HepG2 (cell line): ENCODE results near the gene APBB3. TPM values are rescaled to one million over a fixed set of nuclear protein-coding genes. Genes with fewer than 3 reads are reported as not detected.

Source experiments
- CREB3 ChIP-seq: sonication (generic); formaldehyde crosslinking; IDR thresholded peaks from 2 replicates; pipeline ENCODE4 v1.5.0; 2020; ENCODE audit warnings: missing genetic modification reagents
- CREM ChIP-seq, 2 experiments: sonication (generic) in 1 of 2; formaldehyde crosslinking in 1 of 2; IDR thresholded peaks; 2 replicates each; pipeline versions ENCODE4 v1.4.0 to v1.6.1; 2016 to 2020; ENCODE audit warnings: antibody characterized with exemption in 1 of 2, mild to moderate bottlenecking in 1 of 2, missing genetic modification reagents in 1 of 2
- EEA1 ChIP-seq: sonication (generic); formaldehyde crosslinking; IDR thresholded peaks from 2 replicates; pipeline ENCODE4 v1.5.1; 2020; ENCODE audit warnings: mild to moderate bottlenecking, missing genetic modification reagents, borderline replicate concordance
- GABPB1 ChIP-seq: IDR thresholded peaks from 2 replicates; pipeline ENCODE4 v1.6.1; 2016; ENCODE audit warnings: mild to moderate bottlenecking, missing genetic modification reagents, moderate library complexity, missing compliant biosample characterization
- MEIS1 ChIP-seq: sonication (generic); formaldehyde crosslinking; IDR thresholded peaks from 2 replicates; pipeline ENCODE4 v1.9.0; 2021; ENCODE audit warnings: mild to moderate bottlenecking, missing genetic modification reagents, moderate library complexity, borderline replicate concordance
- MZF1 ChIP-seq: sonication (generic); formaldehyde crosslinking; IDR thresholded peaks from 2 replicates; pipeline ENCODE4 v1.8.1; 2023; ENCODE audit warnings: mild to moderate bottlenecking, missing genetic modification reagents, borderline replicate concordance
- NFIB ChIP-seq: sonication (generic); formaldehyde crosslinking; IDR thresholded peaks from 2 replicates; pipeline ENCODE4 v1.9.0; 2021; ENCODE audit warnings: missing genetic modification reagents, mild to moderate bottlenecking, borderline replicate concordance
- PHF20 ChIP-seq: sonication (generic); formaldehyde crosslinking; IDR thresholded peaks from 2 replicates; pipeline ENCODE4 v1.5.0; 2020; ENCODE audit warnings: mild to moderate bottlenecking, missing genetic modification reagents
- SATB2 ChIP-seq: sonication (generic); formaldehyde crosslinking; IDR thresholded peaks from 2 replicates; pipeline ENCODE4 v1.5.0; 2020; ENCODE audit warnings: missing genetic modification reagents
- SYNCRIP ChIP-seq: fragments of 200-400 bp; formaldehyde crosslinking; IDR thresholded peaks from 2 replicates; pipeline ENCODE4 v1.6.1; 2018; ENCODE audit warnings: mild to moderate bottlenecking, low read depth, low read length; ENCODE audit not compliant: insufficient read depth
- ZBTB8A ChIP-seq: sonication (generic); formaldehyde crosslinking; IDR thresholded peaks from 2 replicates; pipeline ENCODE4 v1.4.0; 2020; ENCODE audit warnings: mild to moderate bottlenecking, low read depth, missing genetic modification reagents, borderline replicate concordance
- ZNF12 ChIP-seq: sonication (generic); formaldehyde crosslinking; IDR thresholded peaks from 2 replicates; pipeline ENCODE4 v1.5.0; 2020; ENCODE audit warnings: missing genetic modification reagents
- ZNF280D ChIP-seq: sonication (generic); formaldehyde crosslinking; IDR thresholded peaks from 2 replicates; pipeline ENCODE4 v1.5.1; 2020; ENCODE audit warnings: mild to moderate bottlenecking, missing genetic modification reagents
- ZNF644 ChIP-seq: IDR thresholded peaks from 2 replicates; pipeline ENCODE4 v1.6.1; 2016; ENCODE audit warnings: low read depth
- ZNF687 ChIP-seq: sonication (generic); formaldehyde crosslinking; IDR thresholded peaks from 2 replicates; pipeline ENCODE4 v1.5.1; 2020; ENCODE audit warnings: mild to moderate bottlenecking, missing genetic modification reagents, moderate library complexity
- ZNF7 ChIP-seq: IDR thresholded peaks from 2 replicates; pipeline ENCODE4 v1.6.1; 2016; ENCODE audit warnings: missing biosample characterization, missing genetic modification reagents
- ZNF747 ChIP-seq: sonication (generic); formaldehyde crosslinking; IDR thresholded peaks from 2 replicates; pipeline ENCODE4 v1.8.1; 2023; ENCODE audit warnings: missing genetic modification reagents, mild to moderate bottlenecking, borderline replicate concordance
- polyA plus RNA-seq, 8 experiments: library from polyadenylated mRNA; depleted of rRNA in 3 of 8; stranded (reverse) in 7 of 8; unstranded in 1 of 8; fragments of >200 nt; fragmentation: Illumina TruSeq in 4 of 8; extraction: Trizol in 4 of 8; gene quantifications; 2 replicates each; pipeline versions ENCODE4 v1.2.1 to v1.2.3, GENCODE V29; 2011 to 2016; ENCODE audit warnings: low read depth in 4 of 8, missing spikeins in 1 of 8, mixed read lengths in 1 of 8; ENCODE audit not compliant: insufficient read depth in 1 of 8
- total RNA-seq, 5 experiments: library from RNA; depleted of rRNA; stranded (reverse); fragments of >200 nt; fragmentation: Illumina TruSeq; extraction: Trizol; gene quantifications; 2 replicates each; pipeline ENCODE4 v1.2.3, GENCODE V29; 2016; ENCODE audit warnings: low read depth in 1 of 5
- TF ChIP-seq, protein P1 (sequence below): sonication (generic); formaldehyde crosslinking; IDR thresholded peaks from 2 replicates; pipeline ENCODE4 v1.5.0; 2020; ENCODE audit warnings: mild to moderate bottlenecking, missing genetic modification reagents

Gene APBB3
- total and polyA plus RNA-seq, 2 of the 13 experiments (the other 11 are each of a cell fraction or from before 2014, with no cell fraction given) = 0.38 to 0.78 TPM

DNA sequence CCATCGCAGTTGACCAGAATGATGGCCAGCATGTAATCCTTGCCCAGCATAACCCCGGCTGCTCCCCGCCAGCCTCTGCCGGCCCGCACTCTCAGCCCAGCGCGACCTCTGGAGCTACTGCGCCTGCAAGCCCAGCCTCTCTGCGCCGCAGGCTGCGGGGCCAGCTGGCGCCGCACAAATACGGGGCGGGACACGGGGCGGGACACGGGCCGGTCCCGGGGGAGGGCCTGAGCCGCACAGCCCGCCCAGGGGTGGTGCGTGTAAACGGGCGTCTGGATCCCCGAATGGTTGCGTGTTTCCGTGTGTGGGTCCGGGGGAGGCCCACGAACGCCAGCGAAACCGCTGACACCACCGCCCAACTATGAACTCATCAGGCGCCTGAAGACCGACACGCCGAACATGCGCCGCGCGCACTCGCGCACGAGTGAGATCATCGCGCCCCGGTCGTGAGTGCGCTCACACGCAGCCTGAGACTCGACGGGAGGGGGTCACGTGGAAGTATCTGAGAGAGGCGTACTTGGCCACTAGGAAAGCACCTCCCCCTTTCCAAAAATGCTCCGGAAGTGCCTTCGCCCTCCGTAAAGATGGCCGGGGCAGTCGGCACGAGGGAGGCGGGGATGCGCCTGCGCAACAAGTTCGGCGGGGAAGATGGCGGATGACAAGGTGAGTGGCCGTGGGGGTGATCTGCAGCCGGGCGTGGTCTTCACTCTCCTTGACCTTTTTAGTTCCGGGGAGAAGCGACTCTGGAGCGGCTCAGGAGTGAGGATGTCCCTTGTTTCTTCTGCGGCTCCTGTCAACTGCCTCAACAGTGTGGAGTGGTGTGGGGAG is at the start of gene APBB3, which contains the start of gene SLC35A4 (continued):
- TF ChIP-seq ZBTB8A (CRISPR knock-in tag) (no peak), CREB3 (CRISPR knock-in tag) (no peak), ZNF7 (no peak), GABPB1 (CRISPR knock-in tag) (peak; percentile 68), EEA1 (CRISPR knock-in tag) (peak; percentile 34; the same call in 1 of the 2 replicates), MZF1 (CRISPR knock-in tag) (no peak), ZNF12 (CRISPR knock-in tag) (no peak), NFIB (CRISPR knock-in tag) (no peak), ZNF280D (CRISPR knock-in tag) (no peak), ZNF644 (no peak), SYNCRIP (no peak), CREM (IDR thresholded peaks at IDR 0.05) (no peak), CREM (CRISPR knock-in tag; IDR thresholded peaks at IDR 0.05) (no peak), ZNF687 (CRISPR knock-in tag) (peak; percentile 81), SATB2 (no peak), MEIS1 (CRISPR knock-in tag) (peak; percentile 51; the same call in 1 of the 2 replicates), ZNF747 (CRISPR knock-in tag) (no peak), PHF20 (no peak)
- TF ChIP-seq, protein P1, sequence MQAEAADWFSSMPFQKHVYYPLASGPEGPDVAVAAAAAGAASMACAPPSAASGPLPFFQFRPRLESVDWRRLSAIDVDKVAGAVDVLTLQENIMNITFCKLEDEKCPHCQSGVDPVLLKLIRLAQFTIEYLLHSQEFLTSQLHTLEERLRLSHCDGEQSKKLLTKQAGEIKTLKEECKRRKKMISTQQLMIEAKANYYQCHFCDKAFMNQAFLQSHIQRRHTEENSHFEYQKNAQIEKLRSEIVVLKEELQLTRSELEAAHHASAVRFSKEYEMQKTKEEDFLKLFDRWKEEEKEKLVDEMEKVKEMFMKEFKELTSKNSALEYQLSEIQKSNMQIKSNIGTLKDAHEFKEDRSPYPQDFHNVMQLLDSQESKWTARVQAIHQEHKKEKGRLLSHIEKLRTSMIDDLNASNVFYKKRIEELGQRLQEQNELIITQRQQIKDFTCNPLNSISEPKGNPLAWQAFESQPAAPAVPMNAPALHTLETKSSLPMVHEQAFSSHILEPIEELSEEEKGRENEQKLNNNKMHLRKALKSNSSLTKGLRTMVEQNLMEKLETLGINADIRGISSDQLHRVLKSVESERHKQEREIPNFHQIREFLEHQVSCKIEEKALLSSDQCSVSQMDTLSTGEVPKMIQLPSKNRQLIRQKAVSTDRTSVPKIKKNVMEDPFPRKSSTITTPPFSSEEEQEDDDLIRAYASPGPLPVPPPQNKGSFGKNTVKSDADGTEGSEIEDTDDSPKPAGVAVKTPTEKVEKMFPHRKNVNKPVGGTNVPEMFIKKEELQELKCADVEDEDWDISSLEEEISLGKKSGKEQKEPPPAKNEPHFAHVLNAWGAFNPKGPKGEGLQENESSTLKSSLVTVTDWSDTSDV (CRISPR knock-in tag) = no peak
